LHCN-M2 (cell line): ENCODE results near the gene COL1A1. TPM values are rescaled to one million over a fixed set of nuclear protein-coding genes. Genes with fewer than 3 reads are reported as not detected.

ENCODE experiments used
- DNase-seq: peaks from one replicate; pipeline ENCODE4 v3.0.0-alpha.2; 2012; ENCODE audit warnings: low read depth
- total RNA-seq: library from RNA; depleted of rRNA; stranded (reverse); fragments of >200 nt; gene quantifications from 2 replicates; pipeline ENCODE4 v1.2.3, GENCODE V29; 2014; rRNA removed

The COL1A1 gene
- total RNA-seq, 1 experiment from 2014 or later: 339 TPM

- no peak for DNase-seq
These were observed 57.1 kb downstream of the COL1A1 start for GRCh38 chr17:50144355-50144754.

- DNase-seq: no peak
These were observed 57.8 kb downstream of the COL1A1 start for GRCh38 chr17:50143461-50144176.

GRCh38 chr17:50141745-50142110 is 59.7 kb downstream of the COL1A1 start:
- DNase-seq: no peak

GRCh38 chr17:50141026-50141744 is 60.2 kb downstream of the COL1A1 start:
- no peak for DNase-seq

GRCh38 chr17:50139950-50140885 is 61.2 kb downstream of the COL1A1 start:
- peak; percentile 67 for DNase-seq

- DNase-seq: no peak
These were observed 62.1 kb downstream of the COL1A1 start for GRCh38 chr17:50139185-50139783.

GRCh38 chr17:50137042-50137441 is 64.4 kb downstream of the COL1A1 start:
- DNase-seq: no peak

- no peak for DNase-seq
These were observed 65.2 kb downstream of the COL1A1 start for GRCh38 chr17:50136096-50136687.

GRCh38 chr17:50135316-50136095 is 65.9 kb downstream of the COL1A1 start:
- DNase-seq: no peak

- no peak for DNase-seq
These were observed 67.0 kb downstream of the COL1A1 start for GRCh38 chr17:50134206-50135110.

- no peak for DNase-seq
These were observed 67.7 kb downstream of the COL1A1 start for GRCh38 chr17:50133769-50134099.

Other genes with a start within 250 kb of the COL1A1 start
- 0.06 TPM in 1 of 2 replicates, not detected in the other for gene DLX4, start 232.4 kb downstream of the COL1A1 start, total RNA-seq
- gene DLX3, start 206.4 kb downstream of the COL1A1 start, total RNA-seq: 0.29 and 0.32 TPM in 2 replicates
- gene ITGA3, start 145.5 kb downstream of the COL1A1 start, total RNA-seq: 382 and 426 TPM in 2 replicates
- 22.3 and 22.5 TPM in 2 replicates for gene PDK2, start 106.3 kb downstream of the COL1A1 start, total RNA-seq
- 1.1 and 1.6 TPM in 2 replicates for gene SAMD14, start 71.5 kb downstream of the COL1A1 start, total RNA-seq
- 40.6 and 42.7 TPM in 2 replicates for gene PPP1R9B, start 51.0 kb downstream of the COL1A1 start, total RNA-seq
- 200 and 207 TPM in 2 replicates for gene SGCA, start 35.6 kb downstream of the COL1A1 start, total RNA-seq
- not detected in 2 replicates for gene TMEM92, start 72.8 kb upstream of the COL1A1 start, total RNA-seq
- 41.4 and 48.9 TPM in 2 replicates for gene XYLT2, start 144.5 kb upstream of the COL1A1 start, total RNA-seq
- gene MRPL27, start 171.6 kb upstream of the COL1A1 start, total RNA-seq: 79.4 and 81.1 TPM in 2 replicates
- gene EME1, start 171.6 kb upstream of the COL1A1 start, total RNA-seq: 13.9 and 18.1 TPM in 2 replicates
- gene LRRC59, start 195.9 kb upstream of the COL1A1 start, total RNA-seq: 165 and 189 TPM in 2 replicates
- gene ACSF2, start 224.6 kb upstream of the COL1A1 start, total RNA-seq: 16.6 and 17.0 TPM in 2 replicates